ENCODE results near the gene RNF130.

RNF130 gene

DNA sequence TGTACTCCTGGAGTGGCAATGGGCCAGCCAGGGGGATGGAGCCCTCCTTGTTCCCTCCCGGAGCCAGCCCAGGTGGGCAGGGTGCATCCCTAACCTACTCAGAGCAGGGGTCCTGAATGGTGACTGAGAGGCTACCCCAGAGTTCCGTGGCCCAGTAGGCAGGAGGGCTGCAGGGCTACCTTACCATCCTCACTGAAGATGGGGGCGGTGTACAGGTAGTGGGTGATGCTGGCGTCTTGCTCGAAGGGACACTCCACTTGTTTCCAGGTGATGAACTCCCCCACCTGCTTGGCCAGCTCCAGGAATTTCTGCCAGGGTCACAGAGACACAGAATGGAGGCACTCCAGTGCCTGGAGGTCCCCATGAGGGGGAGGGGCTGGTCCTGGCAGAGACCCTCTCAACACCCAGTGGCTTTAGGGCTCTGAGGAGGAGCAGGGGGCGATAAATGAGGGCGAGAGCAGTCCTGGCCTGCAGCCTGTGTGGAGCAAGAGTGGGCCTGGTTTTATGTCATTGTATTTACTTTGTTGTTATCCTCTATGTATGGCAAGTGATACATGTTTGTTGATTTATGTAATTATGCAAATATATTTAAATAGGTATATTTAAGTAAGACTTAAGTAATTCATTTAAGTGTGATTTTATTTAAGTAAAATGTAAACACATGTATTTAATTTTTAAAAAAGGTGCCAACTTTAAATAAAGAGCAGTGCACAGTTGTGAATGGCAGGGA, 39.9 kb upstream of the RNF130 start:
- Mint-ChIP-seq H3K4me1 (ENCODE audit: low read depth) (no peaks in the 10 kb centered on the region), H3K36me3 (ENCODE audit: low read depth) (no peaks in the 10 kb centered on the region), H3K27ac (no peak overlapping the region), H3K4me3 (no peak overlapping the region), H3K9me3 (peaks cover 16% of the 10 kb centered on the region), H3K27me3 (ENCODE audit: low read depth) (no peaks in the 10 kb centered on the region)

DNA sequence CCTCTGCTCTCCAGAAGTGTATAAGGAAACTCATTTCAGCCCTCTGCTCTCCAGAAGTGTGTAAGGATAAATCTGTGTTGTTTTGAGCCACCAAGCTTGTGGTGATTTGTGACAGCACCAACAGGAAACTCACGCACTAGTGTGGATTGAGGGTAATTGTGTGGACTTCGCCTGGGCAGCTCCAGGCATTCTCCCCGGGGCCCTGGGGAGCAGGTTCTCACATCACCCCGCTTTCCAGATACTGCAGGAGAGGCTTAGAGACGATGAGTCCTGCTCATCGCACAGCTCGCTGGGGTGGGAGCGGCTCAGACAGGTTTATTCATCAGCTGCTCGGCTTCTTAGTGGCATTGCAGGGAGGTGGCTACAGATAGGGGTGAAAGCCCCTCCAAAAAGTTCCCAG, 38.4 kb upstream of the RNF130 start:
- Mint-ChIP-seq H3K4me3 (no peak overlapping the region), H3K36me3 (ENCODE audit: low read depth) (no peaks in the 10 kb centered on the region), H3K4me1 (ENCODE audit: low read depth) (no peaks in the 10 kb centered on the region), H3K27me3 (ENCODE audit: low read depth) (no peaks in the 10 kb centered on the region), H3K9me3 (peaks cover 21% of the 10 kb centered on the region), H3K27ac (no peak overlapping the region)

DNA sequence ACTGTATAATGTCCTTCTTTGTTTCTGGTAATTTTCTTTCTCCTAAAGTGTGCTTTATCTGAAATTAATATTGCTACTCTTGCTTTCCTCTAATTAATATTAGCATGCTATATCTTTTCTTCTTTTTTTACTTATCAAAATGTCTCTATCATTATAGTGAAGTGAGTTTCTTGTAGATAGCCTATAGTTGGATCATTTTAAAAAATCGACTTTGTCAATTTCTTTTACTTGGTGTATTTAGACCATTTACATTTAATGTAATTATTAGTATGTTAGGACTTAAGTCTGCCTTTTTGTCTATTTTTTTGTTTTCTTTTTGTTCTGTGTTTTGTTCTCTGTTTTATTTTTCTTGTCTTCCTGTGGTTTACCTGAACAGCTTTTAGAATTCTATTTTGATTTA, 35.4 kb upstream of the RNF130 start:
- H3K27ac Mint-ChIP-seq = no peak overlapping the region
- H3K4me1 Mint-ChIP-seq (ENCODE audit: low read depth) = no peaks in the 10 kb centered on the region
- H3K4me3 Mint-ChIP-seq = no peak overlapping the region
- peaks cover 21% of the 10 kb centered on the region for H3K9me3 Mint-ChIP-seq
- H3K36me3 Mint-ChIP-seq (ENCODE audit: low read depth) = no peaks in the 10 kb centered on the region
- no peaks in the 10 kb centered on the region for H3K27me3 Mint-ChIP-seq (ENCODE audit: low read depth)

DNA sequence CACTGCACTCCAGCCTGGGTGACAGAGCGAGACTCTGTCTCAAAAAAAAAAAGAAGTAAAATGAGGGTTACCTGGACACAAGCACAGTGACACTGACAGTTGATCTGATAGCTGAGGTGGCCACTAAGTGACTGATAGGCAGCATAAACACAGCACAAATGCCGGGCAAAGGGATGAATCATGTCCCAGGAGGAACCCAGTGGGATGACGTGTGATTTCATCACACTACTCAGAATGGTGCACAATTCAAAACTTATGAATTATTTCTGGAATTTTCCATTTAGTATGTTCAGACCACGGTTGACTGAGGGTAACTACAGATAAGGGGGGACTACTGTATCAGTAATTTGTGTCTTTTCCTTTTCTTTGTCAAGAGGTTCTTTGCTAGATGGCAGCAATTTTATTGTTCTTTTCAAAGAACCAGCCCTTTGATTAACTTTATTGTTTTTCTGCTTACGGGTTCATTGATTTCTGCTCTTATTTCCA, 34.3 kb upstream of the RNF130 start:
- Mint-ChIP-seq H3K36me3 (ENCODE audit: low read depth) (no peaks in the 10 kb centered on the region), H3K27ac (no peak overlapping the region), H3K4me3 (no peak overlapping the region), H3K9me3 (peaks cover 21% of the 10 kb centered on the region), H3K27me3 (ENCODE audit: low read depth) (no peaks in the 10 kb centered on the region), H3K4me1 (ENCODE audit: low read depth) (no peaks in the 10 kb centered on the region)

DNA sequence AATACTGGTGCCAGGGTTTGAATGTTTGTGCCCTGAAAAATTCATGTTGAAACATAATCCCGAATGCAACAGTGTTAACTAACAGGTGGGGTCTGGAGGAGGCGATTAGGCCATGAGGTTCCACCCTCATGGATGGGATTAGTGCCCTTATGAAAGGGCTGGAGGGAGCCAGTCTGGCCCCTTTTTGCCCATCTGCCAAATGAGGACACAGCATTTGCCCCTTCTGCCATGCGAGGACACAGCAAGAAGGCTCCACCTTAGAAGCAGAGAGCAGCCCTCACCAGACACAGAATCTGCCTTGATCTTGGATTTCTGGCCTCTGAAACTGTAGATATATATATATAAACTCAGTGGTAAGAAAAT, 32.6 kb upstream of the RNF130 start:
- Mint-ChIP-seq H3K36me3 (ENCODE audit: low read depth) (no peaks in the 10 kb centered on the region), H3K27ac (no peak overlapping the region), H3K4me1 (ENCODE audit: low read depth) (no peaks in the 10 kb centered on the region), H3K27me3 (ENCODE audit: low read depth) (no peaks in the 10 kb centered on the region), H3K4me3 (no peak overlapping the region), H3K9me3 (peaks cover 21% of the 10 kb centered on the region)

DNA sequence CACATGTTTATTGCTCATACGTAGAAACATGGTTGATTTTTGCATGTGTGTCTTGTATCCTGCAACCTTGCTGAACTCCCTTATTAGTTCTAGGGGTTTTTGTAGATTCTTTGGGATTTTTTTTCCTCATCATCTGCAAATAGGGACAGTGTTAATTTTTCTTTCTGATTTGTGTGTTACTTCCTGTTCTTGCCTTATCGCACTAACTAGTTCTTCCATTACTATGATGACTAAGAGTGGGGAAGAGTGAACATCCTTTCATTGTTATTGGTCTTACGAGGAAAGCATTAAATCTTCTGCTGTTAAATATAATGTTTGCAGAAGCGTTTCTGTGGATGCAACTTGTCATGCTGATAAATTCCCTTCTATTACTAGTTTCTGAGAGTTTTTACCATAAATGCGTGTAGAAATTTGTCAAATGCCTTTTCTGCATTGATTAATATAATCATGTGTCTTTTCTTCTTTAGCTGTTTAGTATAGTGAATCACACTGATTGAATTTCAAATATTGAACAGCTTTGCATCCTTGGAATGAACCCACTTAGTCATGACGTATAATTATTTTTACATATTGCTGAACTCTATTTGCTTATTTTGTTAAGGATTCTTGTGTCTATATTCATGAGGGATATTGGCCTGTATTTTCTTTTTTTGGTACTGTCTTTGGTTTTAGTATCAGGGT, 32.1 kb upstream of the RNF130 start:
- no peaks in the 10 kb centered on the region for H3K27me3 Mint-ChIP-seq (ENCODE audit: low read depth)
- H3K4me3 Mint-ChIP-seq = no peak overlapping the region
- H3K9me3 Mint-ChIP-seq = peaks cover 20% of the 10 kb centered on the region
- H3K4me1 Mint-ChIP-seq (ENCODE audit: low read depth) = no peaks in the 10 kb centered on the region
- H3K27ac Mint-ChIP-seq = no peak overlapping the region
- no peaks in the 10 kb centered on the region for H3K36me3 Mint-ChIP-seq (ENCODE audit: low read depth)

DNA sequence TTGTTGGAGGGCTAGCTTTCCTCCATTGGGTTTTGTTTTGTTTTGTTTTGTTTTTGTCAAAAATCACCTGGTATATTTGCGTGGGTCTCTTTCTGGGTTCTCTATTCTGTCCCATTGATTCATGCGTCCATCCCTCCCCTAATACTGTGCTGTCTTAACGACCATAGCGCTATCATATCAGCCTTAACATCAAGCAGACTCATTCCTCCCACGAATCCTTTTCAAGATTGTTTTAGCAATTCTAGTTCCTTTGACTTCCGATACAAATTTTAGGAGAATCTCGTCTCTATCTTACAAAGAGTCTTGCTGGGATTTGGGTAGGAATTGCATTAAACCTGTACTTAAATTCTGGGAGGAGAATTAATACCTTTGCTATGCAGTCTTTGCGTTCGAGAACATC, 31.1 kb upstream of the RNF130 start:
- Mint-ChIP-seq H3K9me3 (peaks cover 12% of the 10 kb centered on the region), H3K4me1 (ENCODE audit: low read depth) (no peaks in the 10 kb centered on the region), H3K27me3 (ENCODE audit: low read depth) (no peaks in the 10 kb centered on the region), H3K36me3 (ENCODE audit: low read depth) (no peaks in the 10 kb centered on the region), H3K4me3 (no peak overlapping the region), H3K27ac (no peak overlapping the region)

DNA sequence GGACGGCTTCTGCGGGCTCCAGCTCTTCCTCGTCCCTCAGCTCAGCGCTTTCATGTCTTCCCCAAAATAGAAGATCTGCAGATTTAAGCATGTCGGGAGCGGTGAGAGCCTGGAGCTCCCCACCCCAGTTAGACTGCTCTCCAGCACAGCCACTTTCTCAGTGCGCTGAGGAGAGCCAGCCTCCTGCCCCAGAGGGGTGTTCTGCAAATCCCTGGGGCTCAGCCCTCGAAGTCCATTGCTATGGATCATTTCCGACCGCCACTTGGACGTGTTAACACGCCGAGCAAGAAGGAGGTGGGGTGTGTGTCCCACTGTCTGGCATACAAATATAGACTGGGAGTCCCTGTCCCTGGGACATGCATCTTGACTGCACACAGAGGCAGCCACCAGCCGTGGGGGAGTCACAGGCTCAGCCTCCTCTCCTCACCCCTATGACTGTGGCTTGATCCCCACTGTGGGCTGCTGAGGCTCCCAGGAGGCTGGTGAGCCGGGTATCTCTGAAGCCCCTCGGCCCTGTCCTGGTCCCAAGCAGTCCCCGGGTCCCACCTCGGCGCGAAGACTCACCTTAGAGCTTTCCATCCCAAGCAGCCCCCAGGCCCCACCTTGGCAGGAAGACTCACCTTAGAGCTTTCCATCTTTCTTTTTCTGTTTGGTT, 30.0 kb upstream of the RNF130 start:
- H3K27ac Mint-ChIP-seq = no peak overlapping the region
- peaks cover 6% of the 10 kb centered on the region for H3K9me3 Mint-ChIP-seq
- no peaks in the 10 kb centered on the region for H3K36me3 Mint-ChIP-seq (ENCODE audit: low read depth)
- no peak overlapping the region for H3K4me3 Mint-ChIP-seq
- H3K27me3 Mint-ChIP-seq (ENCODE audit: low read depth) = no peaks in the 10 kb centered on the region
- H3K4me1 Mint-ChIP-seq (ENCODE audit: low read depth) = no peaks in the 10 kb centered on the region

DNA sequence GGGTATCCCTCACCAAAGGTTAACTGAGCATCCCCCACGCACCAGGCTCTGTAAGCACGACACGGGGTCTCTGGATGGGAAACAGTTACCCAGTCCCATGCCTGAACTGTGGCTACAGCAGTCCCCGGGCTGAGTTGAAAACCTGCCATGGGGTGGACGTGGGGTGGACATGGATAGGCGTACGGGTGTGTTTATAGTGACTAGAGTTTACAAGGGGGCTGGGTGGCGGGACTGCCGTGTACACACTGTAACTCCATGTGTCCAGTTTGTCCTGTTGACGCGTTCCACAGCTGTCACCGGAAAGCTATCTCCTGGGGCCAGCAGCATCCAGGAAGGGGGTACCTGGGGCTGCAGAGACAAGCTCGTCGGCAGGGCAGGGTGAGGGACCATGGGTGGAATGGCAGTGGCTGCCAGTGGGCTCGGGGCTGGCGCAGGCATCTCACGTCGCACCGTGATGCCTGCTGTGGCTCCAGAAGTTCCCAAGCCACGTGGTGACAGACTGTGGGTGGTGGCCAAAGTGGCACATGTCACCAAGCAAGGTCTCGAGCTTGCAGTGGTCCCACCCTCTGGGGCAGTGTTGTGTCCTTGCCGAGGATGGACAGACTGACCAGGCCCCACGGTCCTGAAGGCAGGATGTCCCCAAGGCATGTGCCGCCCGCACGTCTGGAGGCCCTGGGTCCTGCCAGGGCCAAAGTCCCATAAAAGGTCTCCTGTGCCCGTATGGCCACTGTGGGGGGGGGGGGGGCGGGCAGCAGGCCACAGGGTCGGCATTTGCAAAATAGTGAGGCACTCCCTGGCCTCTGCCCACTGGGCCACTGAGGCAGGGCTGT, 29.3 kb upstream of the RNF130 start:
- Mint-ChIP-seq H3K9me3 (no peaks in the 10 kb centered on the region), H3K4me3 (no peak overlapping the region), H3K27ac (no peak overlapping the region), H3K4me1 (ENCODE audit: low read depth) (no peaks in the 10 kb centered on the region), H3K36me3 (ENCODE audit: low read depth) (no peaks in the 10 kb centered on the region), H3K27me3 (ENCODE audit: low read depth) (no peaks in the 10 kb centered on the region)

DNA sequence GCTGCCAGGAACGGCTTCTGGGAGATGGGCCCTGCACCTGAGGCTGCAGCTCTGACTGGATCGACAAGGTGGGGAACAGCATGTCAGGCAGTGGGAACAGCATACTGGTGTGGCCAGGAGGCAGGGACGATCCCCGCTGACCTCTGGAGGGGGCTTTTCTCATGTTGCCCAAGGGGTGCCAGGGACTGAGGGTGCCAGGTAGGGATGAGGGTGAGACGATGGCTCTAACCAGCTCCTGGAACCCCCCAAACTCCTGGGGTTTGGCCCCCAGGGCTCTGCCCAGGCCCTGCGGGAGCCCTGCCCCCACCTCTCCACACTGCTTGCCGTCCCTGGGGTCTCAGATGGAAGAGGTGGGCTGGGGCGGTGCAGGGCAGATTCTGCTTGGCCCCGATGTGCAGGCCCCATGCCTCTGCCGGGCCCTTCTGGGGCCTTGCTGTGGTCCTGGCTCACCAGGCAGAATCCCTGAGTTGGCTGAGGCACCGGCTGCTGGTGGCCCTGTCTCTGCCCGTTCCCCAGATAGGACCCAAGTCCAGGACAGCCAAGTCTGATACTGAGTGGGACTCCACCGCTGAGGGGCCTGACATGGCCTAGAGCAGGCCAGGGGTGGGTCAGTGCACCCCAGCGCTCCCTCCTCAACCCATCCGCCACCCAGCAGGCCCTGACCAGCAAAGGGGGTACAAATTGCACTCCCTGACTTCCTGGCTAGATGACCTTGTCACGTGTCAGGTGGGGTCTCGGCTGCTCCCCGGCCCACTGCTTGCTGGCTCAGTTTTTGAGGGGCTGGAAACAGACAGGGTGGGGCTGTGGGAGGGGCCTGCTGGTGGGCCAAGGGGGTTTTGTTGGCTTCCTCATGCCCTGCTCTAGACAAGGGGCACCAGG, 28.4 kb upstream of the RNF130 start:
- H3K4me1 Mint-ChIP-seq (ENCODE audit: low read depth) = no peaks in the 10 kb centered on the region
- no peaks in the 10 kb centered on the region for H3K27me3 Mint-ChIP-seq (ENCODE audit: low read depth)
- no peak overlapping the region for H3K27ac Mint-ChIP-seq
- no peaks in the 10 kb centered on the region for H3K36me3 Mint-ChIP-seq (ENCODE audit: low read depth)
- H3K9me3 Mint-ChIP-seq = no peaks in the 10 kb centered on the region
- no peak overlapping the region for H3K4me3 Mint-ChIP-seq

DNA sequence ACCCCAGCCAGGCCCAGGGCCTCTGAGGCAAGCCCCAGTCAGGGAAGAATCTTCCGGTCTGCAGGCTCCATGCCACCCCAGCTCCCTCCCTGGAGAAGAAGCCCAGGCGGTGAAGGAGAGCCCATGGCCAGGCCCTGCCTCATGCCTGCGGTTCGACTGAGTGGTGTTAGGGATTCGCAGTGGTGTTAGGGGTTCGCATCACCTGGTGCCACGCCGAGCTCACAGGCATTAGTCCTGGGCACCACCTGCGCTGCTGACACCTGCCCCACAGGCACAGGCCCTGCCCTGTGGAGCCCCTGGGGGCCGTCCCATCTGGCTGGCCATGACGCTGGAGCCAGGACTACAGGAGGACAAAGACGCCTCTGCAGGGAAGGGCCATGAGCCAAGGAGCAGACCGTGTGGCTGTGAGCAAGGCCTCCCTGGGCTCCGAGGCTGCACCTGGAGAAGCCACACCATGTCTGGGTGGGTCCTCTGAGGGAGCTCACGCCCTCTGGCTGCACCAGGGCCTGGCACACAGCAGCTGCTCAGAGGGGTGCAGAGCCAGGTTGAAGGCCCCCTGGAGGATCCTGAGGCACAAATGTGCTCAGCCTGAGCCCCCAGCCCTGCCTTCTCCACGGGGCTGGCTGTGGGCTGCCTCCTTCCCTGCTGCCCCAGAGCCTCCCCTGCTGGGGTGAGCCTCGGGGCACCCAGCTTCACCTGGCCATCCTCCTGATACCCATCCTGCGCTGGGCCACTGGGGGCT, 27.6 kb upstream of the RNF130 start:
- Mint-ChIP-seq H3K36me3 (ENCODE audit: low read depth) (no peaks in the 10 kb centered on the region), H3K27ac (no peak overlapping the region), H3K9me3 (no peaks in the 10 kb centered on the region), H3K4me1 (ENCODE audit: low read depth) (no peaks in the 10 kb centered on the region), H3K27me3 (ENCODE audit: low read depth) (no peaks in the 10 kb centered on the region), H3K4me3 (no peak overlapping the region)

DNA sequence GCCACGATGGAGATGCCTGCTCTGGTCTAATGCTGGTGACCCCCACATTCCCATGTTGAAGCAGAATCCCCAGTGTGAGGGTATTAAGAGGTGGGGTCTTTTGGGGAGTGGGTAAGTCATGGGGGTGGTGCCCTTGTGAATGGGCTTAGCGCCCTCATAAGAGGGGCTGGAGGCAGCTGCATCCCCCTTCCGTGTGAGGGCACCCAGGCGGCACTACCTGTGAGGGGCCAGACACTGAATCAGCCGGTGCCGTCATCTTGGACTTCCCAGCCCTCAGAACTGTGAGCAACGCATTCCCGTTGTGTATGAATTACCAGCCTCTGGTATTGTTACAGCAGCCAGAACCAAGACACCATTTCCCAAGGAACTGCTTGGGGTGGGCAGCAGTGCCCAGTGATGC, 27.0 kb upstream of the RNF130 start:
- H3K4me3 Mint-ChIP-seq = no peak overlapping the region
- H3K36me3 Mint-ChIP-seq (ENCODE audit: low read depth) = no peaks in the 10 kb centered on the region
- H3K27me3 Mint-ChIP-seq (ENCODE audit: low read depth) = peaks cover 6% of the 10 kb centered on the region

DNA sequence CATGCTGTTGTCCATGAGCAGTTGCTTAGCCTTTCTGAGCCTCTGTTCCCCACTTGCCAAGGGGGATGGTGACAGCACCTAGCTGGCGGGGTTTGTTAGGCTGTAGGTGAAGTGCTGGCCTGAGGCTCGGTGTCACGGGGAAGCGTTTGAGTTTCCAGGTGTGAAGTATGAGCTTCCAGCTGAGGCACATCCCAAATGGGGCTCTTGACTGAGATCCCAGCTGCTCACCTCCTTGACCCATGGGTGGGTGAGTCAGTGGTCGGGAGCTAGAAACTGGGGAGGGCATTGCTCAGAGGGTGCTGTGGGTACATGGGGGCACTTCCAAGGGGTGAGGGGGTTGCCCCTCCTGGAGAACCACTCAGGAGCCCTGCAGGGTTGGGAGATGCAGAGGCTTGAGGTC, 26.4 kb upstream of the RNF130 start:
- no peak overlapping the region for H3K27ac Mint-ChIP-seq
- no peak overlapping the region for H3K4me3 Mint-ChIP-seq
- no peaks in the 10 kb centered on the region for H3K36me3 Mint-ChIP-seq (ENCODE audit: low read depth)
- no peaks in the 10 kb centered on the region for H3K4me1 Mint-ChIP-seq (ENCODE audit: low read depth)
- H3K27me3 Mint-ChIP-seq (ENCODE audit: low read depth) = peaks cover 6% of the 10 kb centered on the region
- H3K9me3 Mint-ChIP-seq = no peaks in the 10 kb centered on the region

More for the DNA sequence above, 27.0 kb upstream of the RNF130 start:
- H3K9me3 Mint-ChIP-seq = no peaks in the 10 kb centered on the region
- no peak overlapping the region for H3K27ac Mint-ChIP-seq
- H3K4me1 Mint-ChIP-seq (ENCODE audit: low read depth) = no peaks in the 10 kb centered on the region

Measured in T-helper 1 cell treated with Interleukin-12 subunit alpha and Interleukin-12 subunit beta and Interleukin-4 antibody, amounts not matched to agents 30 μg/mL and 1 μg/mL, for 36 hours (primary cell).